ENCODE data around the gene BPIFB2.
"Not testable (repeated sequence)": the region's sequence is repeated elsewhere in the genome, so short reads cannot be mapped to it uniquely, and the experiment has no call there.

The BPIFB2 gene

DNA sequence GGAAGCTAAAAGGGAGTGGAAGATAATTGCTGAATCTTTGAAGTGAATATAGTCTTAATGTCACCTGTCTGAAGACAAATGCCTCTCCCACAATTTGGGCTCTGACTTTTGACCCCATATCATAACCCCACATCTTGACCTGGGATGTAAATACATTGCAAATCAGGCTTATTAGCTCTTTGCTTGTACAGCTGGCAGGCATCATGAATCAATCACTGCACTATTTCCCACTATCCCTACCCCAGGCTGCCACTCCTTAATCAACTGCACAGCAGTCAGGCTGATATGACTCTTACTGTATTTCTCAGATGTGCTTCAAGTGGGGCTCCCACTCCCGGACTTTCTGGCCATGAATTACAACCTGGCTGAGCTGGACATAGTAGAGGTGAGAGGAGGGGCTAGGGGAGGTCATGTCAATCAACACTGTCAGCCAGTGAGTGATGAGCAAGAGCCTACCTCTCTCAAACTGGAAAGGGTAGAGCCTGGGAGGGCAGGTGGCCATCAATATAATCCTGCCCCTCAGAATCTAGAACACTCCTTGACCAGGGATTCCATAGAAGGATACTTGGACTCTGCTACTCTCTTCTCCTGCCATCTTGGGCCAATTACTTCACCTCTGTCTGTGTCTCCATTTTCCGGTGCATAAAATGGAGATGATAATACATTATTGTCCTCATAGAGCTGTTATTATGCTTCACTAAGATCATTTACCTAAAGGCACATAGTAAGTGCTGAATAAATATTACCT lies 35.7 kb downstream of the BPIFB2 start:
- no peak for DNase-seq

DNA sequence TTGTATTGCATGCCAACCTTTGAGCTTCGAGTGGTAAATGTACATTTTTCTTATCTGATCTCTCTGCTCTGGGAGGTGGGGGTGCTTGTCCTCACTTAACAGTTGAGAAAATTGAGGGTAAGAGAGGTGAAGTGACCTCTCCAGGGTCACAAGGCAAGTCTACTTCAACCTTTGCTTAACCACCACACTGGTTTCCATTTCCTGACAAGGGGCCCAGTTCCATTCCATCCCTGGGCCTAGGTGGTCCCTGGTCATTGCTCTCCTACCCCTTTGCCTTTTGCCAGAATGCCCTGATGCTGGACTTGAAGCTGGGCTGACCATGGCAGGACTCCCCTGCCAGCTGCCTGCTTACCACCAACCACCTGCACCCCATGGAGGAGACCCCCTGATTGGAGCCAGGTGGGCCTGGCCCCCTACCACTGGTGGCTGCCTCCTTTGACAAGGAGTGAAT lies 36.3 kb downstream of the BPIFB2 start:
- no peak for DNase-seq

DNA sequence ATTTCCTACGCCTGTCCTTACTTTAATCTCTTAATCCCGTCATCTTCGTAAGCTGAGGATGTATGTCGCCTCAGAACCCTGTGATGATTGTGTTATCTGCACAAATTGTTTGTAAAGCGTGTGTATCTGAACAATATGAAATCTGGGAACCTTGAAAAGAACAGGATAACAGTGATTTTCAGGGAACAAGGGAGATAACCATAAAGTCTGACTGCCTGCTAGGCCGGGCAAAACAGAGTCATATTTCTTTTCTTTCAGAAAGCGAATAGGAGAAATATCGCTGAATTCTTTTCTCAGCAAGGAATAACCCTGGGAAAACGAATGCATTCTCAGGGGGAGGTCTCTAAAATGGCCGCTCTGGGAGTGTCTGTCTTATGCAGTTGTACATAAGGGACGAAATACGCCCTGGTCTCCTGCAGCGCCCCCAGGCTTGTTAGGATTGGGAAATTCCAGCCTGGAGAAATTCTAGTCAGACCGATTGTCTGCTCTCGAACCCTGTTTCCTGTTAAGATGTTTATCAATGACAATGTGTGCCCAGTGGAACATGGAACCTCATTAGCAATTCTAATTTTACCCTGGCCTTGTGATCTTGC lies 37.7 kb downstream of the BPIFB2 start:
- not testable (repeated sequence) for DNase-seq

DNA sequence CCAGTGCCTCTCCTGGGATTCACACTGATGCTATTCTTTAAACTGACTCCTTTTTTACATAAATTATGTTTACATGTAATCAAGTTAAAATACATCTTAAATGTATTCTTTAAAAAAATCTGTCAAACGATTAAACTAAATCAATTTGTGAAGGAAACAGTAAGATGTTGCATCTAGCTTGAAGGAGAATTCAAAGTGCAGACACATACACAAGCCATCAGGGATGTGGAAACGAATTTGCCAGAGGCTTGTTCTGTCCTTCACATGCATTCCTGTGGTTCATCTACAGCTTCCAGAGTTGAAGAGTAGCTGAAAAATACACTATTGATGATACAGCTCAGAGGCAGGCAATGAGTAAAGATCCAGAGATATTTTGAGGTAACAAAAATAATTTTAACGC lies 38.9 kb downstream of the BPIFB2 start:
- no peak for DNase-seq

DNA sequence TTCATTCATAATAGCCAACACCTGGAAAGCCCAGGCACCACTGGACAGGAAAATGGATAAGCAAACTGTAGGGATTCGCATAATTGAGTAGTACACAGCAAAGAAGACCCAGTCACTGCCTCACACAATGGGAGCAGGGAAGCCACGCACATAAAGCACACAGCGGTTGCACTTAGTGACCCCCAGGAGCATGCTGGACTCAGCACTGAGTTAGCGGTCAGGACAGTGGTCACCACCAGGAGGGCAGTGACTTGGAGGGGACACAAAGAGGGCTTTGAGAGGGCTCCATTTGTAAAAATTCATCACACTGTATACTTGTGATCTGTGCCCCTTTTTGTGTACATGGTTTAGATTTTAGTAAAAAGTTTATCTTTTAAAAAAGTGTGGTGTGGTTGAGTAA lies 43.8 kb downstream of the BPIFB2 start:
- no peak for DNase-seq

DNA sequence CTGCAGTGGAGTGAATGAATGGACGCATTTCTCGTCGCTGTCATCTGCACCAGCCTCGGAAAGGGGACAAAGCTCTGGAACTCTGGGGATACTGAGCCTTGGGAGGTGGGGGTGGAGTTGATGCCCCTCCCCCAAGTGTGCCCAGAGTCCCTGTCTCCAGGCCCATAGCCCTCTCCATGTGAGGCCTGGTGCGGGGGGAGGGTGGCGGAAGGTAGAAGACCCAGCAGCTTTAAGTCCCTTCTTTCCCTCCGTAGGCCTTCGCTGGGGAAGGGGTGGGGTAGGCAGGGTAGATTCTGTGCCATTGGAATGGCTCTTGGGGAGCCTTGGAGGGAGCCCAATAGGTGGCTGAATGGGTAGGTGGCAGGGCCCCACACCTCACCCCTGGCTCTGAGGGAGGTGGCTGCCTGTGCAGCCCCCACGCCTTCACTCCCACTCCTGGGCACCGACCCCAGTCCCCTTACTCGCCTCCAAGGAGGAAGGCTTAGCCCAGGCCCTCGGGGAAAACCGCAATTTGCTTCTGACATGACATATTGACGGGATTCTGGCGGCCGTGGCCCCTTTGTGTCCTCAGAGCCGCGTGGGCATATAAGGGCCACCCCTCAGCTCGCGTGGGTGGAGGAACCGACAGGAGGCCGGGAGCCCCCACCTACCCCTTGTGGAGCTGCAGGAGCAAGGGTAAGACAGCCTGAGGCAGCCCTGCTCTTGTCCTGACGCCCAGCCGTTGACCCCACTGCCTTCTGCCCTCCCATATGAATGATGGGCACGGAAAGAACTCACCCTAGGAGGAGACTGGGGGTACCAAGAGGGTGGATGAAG lies 46.0 kb downstream of the BPIFB2 start, which contains the start of gene BPIFB3:
TSS of gene BPIFB3 (plus strand) at position 613 of the 816 bp plus-strand sequence. CDS start 1,533 bp downstream, outside the sequence.
- no peak for DNase-seq

DNA sequence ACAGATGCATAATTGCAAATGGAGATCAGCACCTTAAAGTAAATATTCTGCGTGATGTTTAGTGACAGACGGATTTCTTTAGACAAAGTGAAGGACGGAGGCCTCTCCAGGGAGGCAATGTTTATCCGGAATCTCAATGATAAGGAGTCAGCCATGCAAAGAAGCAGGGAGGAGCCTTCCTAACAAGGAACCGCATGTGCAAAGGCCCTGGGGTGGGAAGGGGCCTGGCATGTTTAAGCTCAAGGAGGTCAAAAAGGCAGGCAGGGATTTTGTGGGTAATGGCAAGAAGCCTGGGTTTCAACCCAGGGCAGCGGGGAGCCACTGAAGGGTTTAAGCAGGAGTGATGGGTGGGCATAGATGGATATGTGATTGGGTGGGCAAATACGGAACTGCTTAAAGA lies 46.9 kb downstream of the BPIFB2 start:
- no peak for DNase-seq

DNA sequence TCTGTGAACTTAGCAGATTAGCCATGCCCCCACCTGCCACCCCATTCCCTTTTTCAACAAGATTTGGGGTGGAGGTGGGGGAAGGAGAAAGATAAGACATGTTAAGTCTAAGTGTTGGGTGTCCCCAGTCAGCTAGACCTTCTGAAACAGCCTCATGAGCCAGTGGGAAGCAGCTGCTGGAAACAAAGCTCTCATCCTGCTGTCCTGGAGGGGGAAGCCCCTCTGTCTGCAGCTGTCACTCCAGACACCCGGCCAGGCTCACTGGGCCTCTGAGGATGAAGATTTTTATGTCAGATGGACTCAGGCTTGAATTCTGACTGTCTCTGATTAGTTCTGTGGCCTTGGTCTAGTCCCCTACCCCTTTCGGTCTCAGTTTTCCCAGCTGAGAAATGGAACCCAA lies 47.3 kb downstream of the BPIFB2 start:
- DNase-seq = no peak

DNA sequence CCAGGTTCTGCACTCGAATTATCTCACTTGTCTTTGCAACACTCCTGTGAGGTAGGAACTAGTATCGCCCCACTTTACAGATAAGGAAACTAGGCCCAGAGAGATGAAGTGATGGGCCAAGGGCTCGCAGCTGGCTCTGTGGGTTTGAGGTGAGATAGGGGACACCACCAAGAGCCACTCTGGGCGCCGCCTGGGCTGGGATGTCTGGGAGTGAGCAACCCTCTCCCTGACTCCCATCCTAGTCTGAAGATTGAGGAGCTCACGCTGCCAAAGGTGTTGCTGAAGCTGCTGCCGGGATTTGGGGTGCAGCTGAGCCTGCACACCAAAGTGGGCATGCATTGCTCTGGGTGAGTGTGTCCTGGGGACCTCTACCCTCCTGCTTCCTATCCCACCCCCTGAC lies 51.6 kb downstream of the BPIFB2 start:
- no peak for DNase-seq

DNA sequence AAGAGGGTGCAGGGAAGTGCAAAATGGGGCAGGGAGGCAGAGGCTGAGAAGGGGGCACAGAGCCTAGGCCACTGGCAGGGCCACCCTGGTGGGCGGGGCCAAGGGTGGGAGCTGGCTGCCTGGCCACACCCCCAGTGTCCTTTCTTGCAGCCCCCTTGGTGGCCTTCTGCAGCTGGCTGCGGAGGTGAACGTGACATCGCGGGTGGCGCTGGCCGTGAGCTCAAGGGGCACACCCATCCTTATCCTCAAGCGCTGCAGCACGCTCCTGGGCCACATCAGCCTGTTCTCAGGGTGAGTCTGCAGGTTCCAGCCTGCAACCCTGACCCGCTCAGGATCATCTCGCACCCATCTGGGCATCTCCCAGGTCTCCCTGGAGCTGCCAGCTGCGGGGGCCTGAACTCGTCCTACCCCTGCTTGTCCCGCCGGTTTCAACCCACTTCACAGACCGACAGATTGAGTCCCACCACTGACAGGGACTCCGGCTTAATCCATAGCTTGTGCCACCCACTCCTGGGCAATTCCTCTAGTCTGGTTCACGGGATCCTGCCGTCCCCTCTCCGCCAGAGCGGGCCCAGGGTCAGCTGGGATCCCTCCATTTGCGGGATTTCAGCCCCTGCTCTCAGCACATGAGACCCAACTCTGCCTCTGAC lies 52.4 kb downstream of the BPIFB2 start:
- no peak for DNase-seq

DNA sequence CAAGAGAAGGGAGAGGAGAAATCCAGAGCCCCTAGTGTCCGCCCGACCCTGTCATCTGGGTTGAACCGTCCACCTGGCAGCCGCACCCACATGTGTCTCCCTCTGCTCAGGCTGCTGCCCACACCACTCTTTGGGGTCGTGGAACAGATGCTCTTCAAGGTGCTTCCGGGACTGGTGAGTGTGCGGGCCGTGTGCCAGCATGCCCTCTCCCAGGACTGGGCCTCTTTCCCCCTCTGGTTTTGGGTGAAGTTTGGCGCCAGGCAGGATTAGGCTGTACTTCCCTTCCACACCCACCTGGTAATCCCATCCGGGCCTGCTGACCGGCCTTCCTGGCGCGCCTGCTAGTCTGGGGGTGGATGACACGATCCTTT lies 54.1 kb downstream of the BPIFB2 start:
- no peak for DNase-seq

DNA sequence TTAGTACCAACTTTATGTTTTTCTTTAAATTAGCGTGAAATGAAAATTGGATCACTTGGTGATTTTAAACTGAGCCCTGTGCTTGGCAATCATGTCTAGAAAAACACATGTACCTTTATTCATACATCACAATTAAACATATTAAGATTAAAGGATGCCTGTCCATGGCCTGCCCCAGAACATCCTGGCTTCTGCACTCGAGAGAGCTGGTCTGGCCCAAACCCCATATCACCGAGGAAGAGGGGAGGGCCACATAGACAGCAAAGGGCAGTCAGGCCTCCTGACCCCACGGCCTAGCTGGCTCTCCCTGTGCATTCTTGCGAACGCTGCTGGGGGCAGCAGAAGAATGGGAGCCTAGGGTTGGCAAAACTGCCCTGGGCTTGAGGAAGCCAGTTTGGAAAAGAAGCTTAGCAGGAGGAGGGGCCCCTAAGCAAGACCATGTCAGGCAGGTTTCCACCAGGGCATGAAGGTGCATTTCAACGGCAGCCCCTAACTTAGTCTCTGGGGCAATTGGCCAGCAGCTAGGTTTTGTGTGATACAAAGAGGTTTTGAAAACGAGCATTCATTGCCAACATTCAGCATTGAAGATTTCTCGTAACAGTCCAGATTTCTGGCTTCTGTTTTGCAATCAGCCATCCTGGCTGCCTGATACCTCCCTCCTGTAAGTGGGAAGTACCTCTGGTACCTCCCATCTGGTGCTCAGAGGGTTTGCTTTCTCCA lies 54.8 kb downstream of the BPIFB2 start:
- DNase-seq = no peak

DNA sequence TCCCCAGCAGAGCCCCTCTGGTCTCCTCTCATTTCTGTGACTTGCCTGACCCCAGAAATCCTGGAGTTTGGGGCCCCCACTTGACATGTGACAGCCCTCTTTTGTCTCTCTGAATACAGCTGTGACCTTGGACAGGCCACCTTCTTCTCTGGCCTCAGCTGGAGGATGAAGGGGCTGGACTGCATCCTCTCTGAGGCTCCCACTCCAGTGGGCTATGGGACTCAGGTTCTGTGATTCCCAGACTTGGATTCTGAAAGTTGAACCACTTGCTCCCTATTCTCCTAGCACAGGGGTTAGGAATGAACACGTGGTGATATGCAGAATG lies 55.3 kb downstream of the BPIFB2 start:
- DNase-seq = no peak

DNA sequence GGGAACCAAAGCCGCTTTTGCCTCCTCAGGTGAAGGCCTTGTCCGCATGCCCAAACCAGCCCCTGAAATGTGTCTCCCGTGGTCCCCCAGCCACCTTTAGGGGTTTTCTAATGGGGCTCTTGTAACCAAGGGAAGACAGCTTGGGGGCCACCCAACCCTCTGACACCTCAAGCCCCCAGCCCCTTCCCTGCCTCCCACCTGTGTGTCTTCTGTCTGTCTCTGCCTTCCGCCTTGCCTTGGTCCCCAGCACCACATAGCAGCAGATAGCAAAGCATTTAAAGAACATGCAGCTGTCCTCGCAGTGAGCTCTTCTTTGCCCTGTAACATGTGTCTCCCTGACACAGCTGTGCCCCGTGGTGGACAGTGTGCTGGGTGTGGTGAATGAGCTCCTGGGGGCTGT lies 55.8 kb downstream of the BPIFB2 start:
- no peak for DNase-seq

DNA sequence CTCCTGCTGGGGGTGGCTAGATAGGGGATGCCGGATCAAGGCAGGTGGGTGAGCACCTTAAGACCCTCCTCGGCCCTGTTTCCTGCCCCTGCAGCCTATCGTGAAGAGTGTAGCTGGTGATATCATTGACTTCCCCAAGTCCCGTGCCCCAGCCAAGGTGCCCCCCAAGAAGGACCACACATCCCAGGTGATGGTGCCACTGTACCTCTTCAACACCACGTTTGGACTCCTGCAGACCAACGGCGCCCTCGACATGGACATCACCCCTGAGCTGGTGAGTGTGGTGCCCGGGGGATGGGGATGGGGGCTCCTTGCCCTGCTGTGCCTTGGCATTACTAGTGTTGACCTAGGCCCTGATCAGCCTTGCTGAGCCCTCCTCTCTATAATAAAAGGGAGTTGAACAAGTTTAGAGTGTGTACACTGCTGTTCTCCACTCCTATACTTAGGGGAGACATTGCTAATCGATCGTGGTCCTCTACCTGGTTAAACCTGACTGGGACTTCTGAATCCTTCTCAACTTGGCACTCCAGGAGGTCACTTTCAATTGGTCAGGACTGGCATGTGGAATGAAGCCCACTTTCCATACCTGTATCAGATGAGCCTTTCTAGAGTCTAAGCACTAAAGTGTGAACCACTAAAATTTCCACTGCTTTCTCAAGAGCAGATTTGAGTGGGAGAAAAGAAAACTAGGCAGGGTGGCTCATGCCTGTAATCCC lies 57.2 kb downstream of the BPIFB2 start:
- no peak for DNase-seq

DNA sequence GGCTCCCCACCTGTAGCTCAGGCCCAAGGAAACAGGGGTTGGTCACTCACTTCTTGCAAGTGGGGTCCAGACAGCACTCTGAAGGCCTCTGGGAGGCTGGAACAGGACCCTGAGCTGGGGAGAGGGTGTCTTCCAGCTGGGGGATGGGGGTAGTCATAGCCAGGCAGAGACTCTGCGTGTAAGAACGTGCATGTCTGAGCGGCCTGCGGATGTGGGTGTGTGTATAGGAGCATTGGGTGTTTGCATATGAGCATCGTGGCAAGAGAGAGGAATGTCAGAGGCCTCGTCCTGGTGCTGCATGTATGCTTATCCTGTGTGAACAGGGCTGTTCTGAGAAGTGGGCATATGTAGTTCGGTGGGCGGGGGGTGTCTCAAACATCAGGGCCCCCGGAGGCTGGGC lies 58.3 kb downstream of the BPIFB2 start:
- no peak for DNase-seq

DNA sequence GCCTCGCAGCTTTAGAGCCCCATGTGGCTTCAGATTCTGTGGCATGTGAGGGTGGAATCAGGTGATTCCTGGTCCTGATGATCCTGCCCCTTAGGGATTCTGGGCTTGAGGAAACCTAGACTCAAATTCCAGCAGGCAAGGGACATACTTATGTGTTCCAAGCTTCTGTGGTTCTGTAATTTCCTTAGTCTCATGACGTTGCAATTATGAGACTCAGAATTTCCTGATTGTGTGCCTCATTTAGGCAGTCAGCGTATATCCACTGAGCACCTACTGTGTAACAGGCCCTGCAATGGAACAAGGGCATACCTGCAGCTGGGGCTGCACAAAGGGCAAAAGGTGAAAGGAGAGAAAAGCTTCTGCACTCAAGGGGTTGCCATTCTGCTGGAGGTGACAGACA lies 60.3 kb downstream of the BPIFB2 start:
- DNase-seq = no peak

DNA sequence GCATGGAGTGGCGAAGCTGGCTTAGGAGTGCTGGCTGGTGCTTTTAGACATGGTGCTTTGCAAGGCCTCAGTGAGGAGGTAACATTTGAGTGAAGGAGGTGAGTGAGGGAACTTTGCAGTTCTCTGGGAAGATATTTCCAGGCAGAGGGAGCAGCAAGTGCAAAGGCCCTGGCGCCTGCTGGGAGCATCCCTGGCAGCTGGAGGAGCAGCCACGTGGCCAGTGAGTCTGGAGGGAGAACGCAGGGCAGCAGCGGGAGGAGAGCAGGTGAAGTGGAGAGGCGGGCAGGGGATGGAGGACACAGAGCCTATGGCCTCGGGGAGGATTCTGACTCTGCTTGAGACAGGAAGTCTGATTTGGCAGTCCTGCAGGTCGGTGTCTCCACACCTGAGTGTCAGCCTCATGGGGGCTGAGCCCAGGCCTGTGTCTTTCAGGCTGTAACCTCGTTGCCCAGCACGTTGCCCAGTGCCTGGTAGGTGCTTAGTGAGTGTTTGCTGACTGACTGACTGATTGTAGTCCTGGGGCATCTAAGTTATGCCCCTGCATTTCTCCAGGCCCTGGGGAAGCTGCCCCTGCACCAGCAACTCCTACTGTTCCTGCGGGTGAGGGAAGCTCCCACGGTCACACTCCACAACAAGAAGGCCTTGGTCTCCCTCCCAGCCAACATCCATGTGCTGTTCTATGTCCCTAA lies 60.9 kb downstream of the BPIFB2 start:
- no peak for DNase-seq

DNA sequence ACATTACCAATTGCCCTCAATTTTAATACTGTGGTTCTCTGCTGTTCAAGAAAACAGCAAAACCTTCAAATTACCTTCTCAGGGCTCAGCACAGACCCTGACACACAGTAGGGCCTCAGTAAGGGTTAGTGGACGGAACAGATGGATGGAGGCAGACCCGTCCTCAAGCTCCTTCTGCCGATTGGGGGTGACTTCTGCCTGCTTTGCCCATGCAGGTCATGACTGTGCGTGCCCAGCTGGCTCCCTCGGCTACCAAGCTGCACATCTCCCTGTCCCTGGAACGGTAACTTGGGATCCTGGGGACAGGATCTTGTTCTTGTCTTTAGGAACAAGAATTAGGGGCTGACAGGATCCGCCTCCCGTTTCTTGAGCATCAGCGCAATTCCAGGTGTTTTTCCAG lies 62.2 kb downstream of the BPIFB2 start:
- no peak for DNase-seq

DNA sequence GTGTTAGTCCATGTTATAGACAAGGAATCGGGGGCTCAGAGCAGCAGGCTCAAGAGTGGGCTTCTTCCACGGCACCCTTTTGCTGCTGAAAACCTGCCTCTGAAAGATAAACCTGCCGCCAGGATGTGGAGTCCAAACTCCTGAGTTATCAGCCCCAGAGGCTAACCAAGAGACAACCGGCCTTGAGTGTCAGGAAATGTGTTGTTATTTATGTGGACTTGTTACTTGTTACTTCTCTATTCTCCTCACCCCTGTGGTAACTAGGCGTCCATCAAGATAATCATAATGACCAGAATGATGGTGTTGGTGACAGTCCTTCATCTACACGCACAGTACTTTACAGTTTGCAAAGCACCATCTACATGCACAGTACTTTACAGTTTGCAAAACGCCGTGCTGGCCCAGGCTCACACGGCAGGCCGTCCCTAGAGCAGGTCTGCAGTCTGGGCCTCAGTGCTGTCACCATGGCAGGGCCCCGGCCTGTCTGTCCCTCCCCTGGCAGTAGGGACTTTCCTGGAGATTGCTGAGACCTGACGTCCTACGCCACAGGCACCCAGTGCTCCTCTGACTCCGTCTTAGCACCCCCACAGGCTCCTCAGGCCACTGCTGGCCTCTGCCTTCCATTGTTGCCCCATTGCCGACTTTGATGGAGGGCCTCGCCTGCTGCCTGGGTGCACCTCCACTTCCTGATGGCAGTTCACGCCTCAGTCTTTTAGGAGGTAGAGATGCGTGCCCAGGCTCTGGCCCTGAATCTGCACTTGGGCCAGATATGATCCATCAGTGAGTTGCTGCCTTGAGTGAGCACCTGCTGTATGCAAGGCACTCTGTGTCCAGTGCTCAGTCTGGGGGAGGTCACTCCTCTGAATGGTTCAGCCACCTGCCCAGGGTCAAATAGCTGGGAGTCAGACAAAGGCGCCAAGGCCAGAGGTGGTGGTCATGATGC lies 62.9 kb downstream of the BPIFB2 start:
- DNase-seq = no peak

All from NCI-H146 (cell line).